Stimulated activated CD8-positive, alpha-beta memory T cell treated with anti-CD3 and anti-CD28 coated beads, Interleukin-12 subunit alpha, Interleukin-12 subunit beta, amount 100 ng/mL, for 4 hours (primary cell): Measurements from ENCODE around the gene UQCC2.

Source experiments
- DNase-seq: peaks from one replicate; pipeline ENCODE4 v3.0.0-alpha.2; 2020; ENCODE audit warnings: low read depth

The UQCC2 gene

GRCh38 chr6:33725222-33725621 lies 13.7 kb upstream of the UQCC2 start:
- DNase-seq, result no peak

- DNase-seq, result no peak
These were observed 12.9 kb upstream of the UQCC2 start for GRCh38 chr6:33724102-33725023.

- DNase-seq, result no peak
These were observed 12.0 kb upstream of the UQCC2 start for GRCh38 chr6:33723371-33724085.

GRCh38 chr6:33722103-33722623 lies 10.7 kb upstream of the UQCC2 start:
- DNase-seq, result no peak

- no peak for DNase-seq
These were observed 10.0 kb upstream of the UQCC2 start for GRCh38 chr6:33721508-33721907.

- no peak for DNase-seq
These were observed 9.5 kb upstream of the UQCC2 start for GRCh38 chr6:33720998-33721397.

GRCh38 chr6:33719326-33719987 lies 8.0 kb upstream of the UQCC2 start:
- DNase-seq, result no peak

- DNase-seq, result no peak
These were observed 7.2 kb upstream of the UQCC2 start for GRCh38 chr6:33718713-33719112.

GRCh38 chr6:33717934-33718455 lies 6.5 kb upstream of the UQCC2 start:
- DNase-seq, result no peak

- no peak for DNase-seq
These were observed 5.6 kb upstream of the UQCC2 start for GRCh38 chr6:33716890-33717632.

GRCh38 chr6:33716379-33716778 lies 4.9 kb upstream of the UQCC2 start:
- DNase-seq, result no peak

GRCh38 chr6:33714385-33715040 lies 3.0 kb upstream of the UQCC2 start:
- DNase-seq, result no peak

- no peak for DNase-seq
These were observed 2.3 kb upstream of the UQCC2 start for GRCh38 chr6:33713786-33714185.

- DNase-seq, result no peak
These were observed 1.4 kb upstream of the UQCC2 start for GRCh38 chr6:33712914-33713313.

GRCh38 chr6:33710296-33711121 lies 991 bp downstream of the UQCC2 start:
- DNase-seq, result no peak

GRCh38 chr6:33709605-33710295 lies 1.8 kb downstream of the UQCC2 start:
- DNase-seq, result no peak

GRCh38 chr6:33708516-33709204 lies 2.8 kb downstream of the UQCC2 start:
- DNase-seq, result no peak

- no peak for DNase-seq
These were observed 3.7 kb downstream of the UQCC2 start for GRCh38 chr6:33707771-33708170.
